HG03196 (cell line): Measurements from ENCODE around the gene PGF.
"Not testable (repeated sequence)": the region's sequence is repeated elsewhere in the genome, so short reads cannot be mapped to it uniquely, and the experiment has no call there.

Experiments
- ATAC-seq: cut with Tn5 transposase; IDR thresholded peaks from one replicate; pipeline ENCODE4 v1.9.1; 2021; ENCODE audit not compliant: unreplicated experiment

The PGF gene

GRCh38 chr14:74955229-74956026 is at the start of gene PGF:
Gene PGF (minus strand): TSS chr14:74955597. CDS start chr14:74955242, 355 bp downstream.
- ATAC-seq: no peak

DNA sequence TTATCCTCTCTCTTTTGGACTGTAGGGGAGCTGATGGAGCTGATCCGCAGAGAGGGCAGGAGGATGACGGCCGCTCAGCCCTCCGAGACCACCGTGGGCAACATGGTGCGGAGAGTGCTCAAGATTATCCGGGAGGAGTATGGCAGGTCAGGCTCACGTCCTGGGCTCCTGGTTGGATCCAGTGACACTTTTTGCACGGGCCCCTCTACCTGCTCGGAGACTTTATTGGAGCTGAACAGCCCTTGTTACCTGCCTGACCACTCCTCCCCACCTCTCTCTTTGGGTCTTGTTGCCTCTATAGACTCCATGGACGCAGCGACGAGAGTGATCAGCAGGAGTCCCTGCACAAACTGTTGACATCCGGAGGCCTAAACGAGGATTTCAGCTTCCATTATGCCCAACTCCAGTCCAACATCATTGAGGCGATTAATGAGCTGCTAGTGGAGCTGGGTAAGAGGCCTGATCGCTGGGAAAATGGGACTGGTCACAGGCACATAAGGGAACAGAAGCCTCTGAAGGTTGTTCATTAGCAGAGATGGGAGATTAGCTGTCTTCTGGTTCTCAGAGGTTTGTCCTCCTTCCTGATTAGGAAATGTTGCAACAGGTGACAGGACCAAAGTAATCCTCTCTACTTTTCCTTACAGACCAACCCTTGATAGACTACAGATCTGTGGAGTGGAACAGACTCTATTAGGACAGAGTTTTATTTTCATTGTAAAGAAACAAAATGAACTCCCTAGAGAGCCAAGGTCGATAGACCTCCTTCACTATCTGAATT is 48.0 kb upstream of the PGF start:
- no peak for ATAC-seq

- ATAC-seq: peak; percentile 97
These were observed 47.2 kb upstream of the PGF start, which contains the start of gene EIF2B2 for GRCh38 chr14:75002392-75003249. Gene EIF2B2 (plus strand): TSS chr14:75002921. CDS start chr14:75002991, 70 bp downstream.

DNA sequence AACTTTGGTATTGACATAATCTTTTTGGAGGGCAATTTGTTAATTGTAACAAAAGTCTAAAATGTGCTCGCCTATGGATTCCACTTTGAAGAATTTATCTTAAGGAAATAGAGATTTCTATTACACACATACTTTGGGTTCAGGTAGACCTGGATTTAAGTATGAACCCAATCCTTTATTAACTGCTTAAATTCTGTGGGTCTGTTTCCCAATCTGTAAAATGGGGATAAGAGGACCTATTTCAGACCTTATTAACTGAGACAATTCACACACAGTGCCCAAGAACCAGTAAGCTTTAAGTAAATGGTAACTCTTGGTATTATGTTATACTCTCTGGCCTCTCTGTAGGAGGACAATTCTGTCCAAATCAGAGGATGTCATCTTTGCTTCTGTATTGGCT is 46.5 kb upstream of the PGF start:
- no peak for ATAC-seq

DNA sequence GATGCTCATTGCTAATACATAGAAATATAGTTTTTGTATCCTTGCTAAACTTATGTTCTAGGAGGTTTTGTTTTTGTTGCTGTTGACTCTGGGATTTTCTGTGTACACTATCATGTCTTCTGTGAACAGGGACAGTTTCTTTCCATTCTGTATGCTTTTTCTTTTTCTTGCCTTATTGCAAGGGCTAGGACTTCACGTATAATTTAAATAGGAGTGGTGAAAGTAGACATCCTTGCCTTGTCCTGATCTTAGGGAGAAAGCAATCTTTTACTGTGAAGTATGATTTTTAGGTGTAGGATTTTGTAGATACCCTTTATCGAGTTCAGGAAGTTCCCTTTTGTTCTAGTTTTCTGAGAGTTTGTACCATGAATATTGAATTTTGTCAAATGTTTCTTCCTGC is 45.9 kb upstream of the PGF start:
- no peak for ATAC-seq

- ATAC-seq: not testable (repeated sequence)
These were observed 40.4 kb upstream of the PGF start for GRCh38 chr14:74995781-74996180.

- not testable (repeated sequence) for ATAC-seq
These were observed 38.8 kb upstream of the PGF start for GRCh38 chr14:74994182-74994581.

DNA sequence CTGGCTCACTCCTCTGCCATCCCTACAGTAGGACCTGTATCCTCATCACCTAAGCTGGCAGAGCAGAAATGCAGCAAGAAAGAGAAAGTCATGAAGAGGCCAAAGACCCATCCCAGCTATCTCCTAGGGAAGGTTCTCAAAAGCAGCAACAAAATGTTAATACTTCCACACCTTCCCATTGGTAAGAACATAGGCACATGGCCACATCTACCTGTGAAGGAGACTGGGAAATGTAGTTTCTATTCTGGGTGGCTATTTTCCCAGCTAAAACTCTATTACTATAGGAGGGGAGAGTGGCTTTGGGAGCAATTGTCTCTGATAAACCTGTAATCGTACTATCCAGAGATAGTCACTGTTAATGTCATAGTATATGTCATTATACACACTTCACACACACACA is 33.6 kb upstream of the PGF start:
- no peak for ATAC-seq

DNA sequence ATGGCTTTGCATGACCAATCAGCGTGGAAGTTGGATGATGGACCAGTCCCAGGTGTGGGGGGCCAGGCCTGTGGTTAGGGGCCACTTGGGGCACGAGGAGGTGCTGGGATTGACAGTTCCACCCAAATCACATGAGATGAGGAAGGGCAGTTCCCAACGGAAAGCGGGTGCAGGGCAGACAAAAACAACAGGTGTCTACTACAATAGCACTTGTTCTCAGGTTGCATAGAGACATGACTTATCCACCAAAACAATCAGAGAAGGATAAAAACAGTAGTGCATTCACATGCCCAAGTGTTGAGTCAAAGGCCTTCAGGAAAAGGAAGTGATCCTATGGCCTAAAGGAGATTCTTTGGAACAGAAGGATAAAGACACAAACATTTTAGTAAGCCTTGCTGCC is 32.7 kb upstream of the PGF start:
- no peak for ATAC-seq

GRCh38 chr14:74985806-74986205 is 30.4 kb upstream of the PGF start:
- no peak for ATAC-seq

DNA sequence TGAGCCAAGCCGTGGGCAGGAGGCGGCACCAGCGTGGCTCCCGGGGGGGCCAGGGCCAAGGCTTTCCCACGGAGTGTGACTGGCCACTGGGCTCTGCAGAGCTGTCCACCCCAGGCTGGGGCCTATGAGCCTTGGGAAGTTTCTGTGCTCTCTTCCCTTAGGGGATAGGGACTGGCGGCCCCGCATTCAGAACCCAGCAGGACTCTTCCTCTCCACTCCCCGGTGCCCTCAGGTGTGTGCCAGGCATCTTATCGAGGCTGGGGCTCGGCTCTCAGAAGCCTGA is 29.6 kb upstream of the PGF start:
- ATAC-seq: no peak

GRCh38 chr14:74984236-74985027 is 29.0 kb upstream of the PGF start:
- no peak for ATAC-seq

GRCh38 chr14:74983343-74983742 is 27.9 kb upstream of the PGF start:
- no peak for ATAC-seq

DNA sequence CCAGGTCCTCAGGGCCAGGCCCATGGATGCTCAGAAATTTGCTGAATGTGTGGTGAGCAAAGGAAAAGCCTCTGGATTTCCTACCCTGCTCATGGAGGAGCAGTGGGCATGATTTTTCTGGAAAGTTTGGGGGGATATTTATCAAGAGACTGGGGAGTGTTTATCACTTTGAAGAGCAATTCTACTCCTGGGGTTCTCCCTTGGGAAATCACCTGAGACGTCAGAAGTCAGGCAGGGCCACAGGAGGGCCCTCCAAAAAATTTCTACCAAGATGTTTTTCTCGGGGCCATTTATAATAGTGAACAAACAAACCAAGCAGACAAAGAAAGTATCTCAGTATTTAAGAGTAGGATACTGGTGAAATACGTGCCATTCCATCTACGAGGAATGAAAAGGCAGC is 27.3 kb upstream of the PGF start:
- ATAC-seq: no peak

GRCh38 chr14:74981833-74982232 is 26.4 kb upstream of the PGF start:
- no peak for ATAC-seq

DNA sequence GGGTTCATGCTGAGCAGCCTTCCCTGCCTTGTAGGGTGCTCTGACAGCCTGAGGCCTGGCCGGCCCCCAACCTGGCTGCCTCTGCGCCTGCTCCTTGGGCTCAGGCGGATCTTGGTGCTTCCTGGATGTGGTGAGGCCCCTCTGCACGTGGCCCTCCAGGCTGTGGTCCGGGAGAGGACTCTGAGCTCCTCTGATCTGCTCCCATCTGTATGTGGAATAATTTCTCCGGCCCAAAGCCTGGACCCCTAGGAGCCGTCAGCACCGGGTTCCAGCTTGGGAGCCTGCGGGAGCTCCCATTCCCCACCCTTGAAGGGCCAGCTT is 26.0 kb upstream of the PGF start:
- no peak for ATAC-seq

DNA sequence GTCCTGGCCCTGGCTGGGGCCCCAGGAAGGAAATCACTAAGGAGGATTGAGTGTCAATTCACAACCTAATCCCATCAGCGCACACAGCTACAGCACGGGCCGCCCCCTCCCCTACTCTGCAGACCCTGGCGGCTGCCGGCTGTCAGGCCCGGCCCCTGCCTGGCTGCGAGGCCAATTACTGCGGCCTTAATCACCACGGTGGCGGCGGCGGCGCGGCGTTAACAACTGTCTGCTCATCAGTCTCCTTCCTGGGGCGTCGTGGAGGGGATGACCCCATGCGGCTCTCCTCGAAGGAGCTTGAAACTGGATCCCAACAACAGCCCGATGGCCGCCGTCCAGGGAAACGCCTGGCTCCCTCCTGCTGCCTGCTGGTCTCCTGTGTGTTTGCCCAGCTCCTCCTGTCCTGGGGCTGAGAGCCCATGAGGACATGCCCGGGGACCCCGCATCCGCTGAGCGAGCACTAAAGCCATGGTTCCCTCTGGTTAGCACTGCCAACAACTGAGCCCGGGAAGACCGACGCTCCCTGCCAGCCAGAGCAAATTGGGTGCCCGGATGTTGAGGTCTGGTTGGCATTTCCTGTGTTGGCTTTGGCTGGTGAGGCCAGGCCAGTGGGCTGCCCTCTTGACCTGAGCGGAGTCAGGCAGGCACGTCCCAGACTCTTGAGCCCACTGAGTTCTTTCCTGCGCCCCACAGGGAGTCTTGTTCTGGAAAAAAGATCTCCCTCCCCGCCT is 25.5 kb upstream of the PGF start:
- no peak for ATAC-seq

DNA sequence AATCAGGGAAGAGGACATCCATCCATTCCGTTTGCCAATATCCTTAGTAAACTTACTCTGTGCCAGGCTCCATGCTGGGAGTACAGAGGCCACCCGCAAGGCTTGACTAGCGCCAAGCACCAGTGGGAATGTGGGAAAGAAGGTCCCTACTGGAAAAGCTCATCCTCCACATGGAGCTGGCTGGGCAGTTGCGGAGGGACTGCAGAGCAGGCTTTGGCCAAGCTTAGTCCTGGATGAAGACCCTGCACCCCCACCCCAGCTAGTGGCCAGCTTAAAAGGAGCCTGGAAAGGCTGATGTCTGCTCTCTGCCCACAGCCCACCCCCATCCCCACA is 25.0 kb upstream of the PGF start:
- ATAC-seq: no peak

- no peak for ATAC-seq
These were observed 24.3 kb upstream of the PGF start for GRCh38 chr14:74979442-74980397.
